ENCODE data around the gene UGT1A8. TPM values are rescaled to one million over a fixed set of nuclear protein-coding genes. Genes with fewer than 3 reads are reported as not detected.

Gene UGT1A8
- total and polyA plus RNA-seq, 9 donors = not detected

- no peak for TF ChIP-seq EP300 (IDR thresholded peaks at IDR 0.05)
- no peak for TF ChIP-seq CTCF (IDR thresholded peaks at IDR 0.05)
- TF ChIP-seq POLR2A (IDR thresholded peaks at IDR 0.05) = no peak
- Histone ChIP-seq H3K27ac (no peak overlapping the region), H3K4me1 (ENCODE audit: insufficient read depth) (no peaks in the 10 kb centered on the region), H3K9me3 (peaks cover 0 to 4% of the 10 kb centered on the region in 2 donors), H3K36me3 (no peaks in the 10 kb centered on the region), H3K27me3 (no peaks in the 10 kb centered on the region), H3K4me3 (no peak overlapping the region)
- DNase-seq = no peak
- WGBS, 3 donors = 89 to 95% (median 94%) methylated on average over 42 to 44 of the region's 44 CpGs
- intact Hi-C loops (cut with DNase I) = no loop called here
These were observed 137.6 kb downstream of the UGT1A8 start for GRCh38 chr2:233754872-233755611.

- Histone ChIP-seq H3K27me3 (no peaks in the 10 kb centered on the region), H3K4me1 (ENCODE audit: insufficient read depth) (no peaks in the 10 kb centered on the region)
These were observed 139.1 kb downstream of the UGT1A8 start for GRCh38 chr2:233756429-233757081.

GRCh38 chr2:233758141-233758540 lies 140.7 kb downstream of the UGT1A8 start:
- H3K4me1 ChIP-seq (ENCODE audit: insufficient read depth) = no peaks in the 10 kb centered on the region
- H3K36me3 ChIP-seq = no peaks in the 10 kb centered on the region
- H3K9me3 ChIP-seq = no peaks in the 10 kb centered on the region
- H3K4me3 ChIP-seq = no peak overlapping the region
- no peak overlapping the region for H3K27ac ChIP-seq
- no peak for TF ChIP-seq EP300 (IDR thresholded peaks at IDR 0.05)
- no peak for TF ChIP-seq CTCF (IDR thresholded peaks at IDR 0.05)
- no peak for TF ChIP-seq POLR2A (IDR thresholded peaks at IDR 0.05)
- no peaks in the 10 kb centered on the region for H3K27me3 ChIP-seq
- intact Hi-C loops (cut with DNase I) = no loop called here
- no peak for DNase-seq

More at GRCh38 chr2:233756429-233757081, 139.1 kb downstream of the UGT1A8 start:
- H3K36me3 ChIP-seq = no peaks in the 10 kb centered on the region
- TF ChIP-seq POLR2A (IDR thresholded peaks at IDR 0.05) (no peak), EP300 (IDR thresholded peaks at IDR 0.05) (no peak), CTCF (IDR thresholded peaks at IDR 0.05) (no peak)
- no peak for DNase-seq
- no peak overlapping the region for H3K27ac ChIP-seq
- intact Hi-C loops (cut with DNase I) = no loop called here
- no peak overlapping the region for H3K4me3 ChIP-seq
- 71 to 80% (median 75%) methylated on average over 7 of the region's 7 CpGs for WGBS, 3 donors
- no peaks in the 10 kb centered on the region for H3K9me3 ChIP-seq

DNA sequence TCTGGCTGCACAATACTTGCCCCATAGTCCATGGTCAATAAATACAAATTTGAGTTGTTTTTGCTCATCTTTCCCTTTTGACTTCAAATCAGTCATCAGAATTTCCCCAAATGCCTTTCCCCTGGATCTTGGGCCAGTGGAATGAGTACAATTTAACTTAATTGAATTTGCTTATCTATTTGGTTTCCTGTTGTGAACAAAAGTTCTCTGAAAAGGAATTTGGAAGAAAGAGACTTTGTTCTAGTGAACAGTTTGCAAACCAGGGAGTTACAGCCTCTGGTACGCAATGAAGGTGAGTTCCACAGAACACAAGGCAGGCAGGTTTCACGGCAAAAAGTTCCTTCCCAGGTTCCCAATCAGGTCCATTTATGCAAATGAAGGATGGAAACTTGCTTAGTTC lies 141.4 kb downstream of the UGT1A8 start:
- H3K27ac ChIP-seq = no peak overlapping the region
- H3K4me1 ChIP-seq (ENCODE audit: insufficient read depth) = no peaks in the 10 kb centered on the region
- 84 to 88% (median 86%) methylated on average over 2 of the region's 2 CpGs for WGBS, 3 donors
- no peak for DNase-seq
- H3K36me3 ChIP-seq = no peaks in the 10 kb centered on the region
- no peaks in the 10 kb centered on the region for H3K9me3 ChIP-seq
- no peaks in the 10 kb centered on the region for H3K27me3 ChIP-seq
- intact Hi-C loops (cut with DNase I) = no loop called here
- H3K4me3 ChIP-seq = no peak overlapping the region
- TF ChIP-seq CTCF (IDR thresholded peaks at IDR 0.05) (no peak), POLR2A (IDR thresholded peaks at IDR 0.05) (no peak), EP300 (IDR thresholded peaks at IDR 0.05) (no peak)

Measured in ovary (tissue), 9 donors.